ENCODE data around the gene ALOX12B. TPM values are rescaled to one million over a fixed set of nuclear protein-coding genes. Genes with fewer than 3 reads are reported as not detected.

Gene ALOX12B
- total and polyA plus RNA-seq, 2 donors (not counting 3 experiments of a cell fraction or from before 2014, with no cell fraction given), result not detected

- H3K27ac ChIP-seq (ENCODE audit: insufficient read depth, low read depth, low read length), result no peak overlapping the region
- DNase-seq (ENCODE audit: low read depth, low spot score) (no peak), FAIRE-seq (no peak)
- intact Hi-C loops (cut with micrococcal nuclease) (no loop called here), dilution Hi-C loops (cut with MboI; ENCODE audit: extremely low pct_ligation_motif_present, low sequenced_read_pairs) (no loop called here)
- peaks cover 11% of the 10 kb centered on the region for H3K4me1 ChIP-seq (ENCODE audit: control insufficient read depth, extremely low read depth, insufficient read depth, low read length)
- H2AFZ ChIP-seq (ENCODE audit: low read depth, low read length), result no peak overlapping the region
- TF ChIP-seq GATA2 (IDR thresholded peaks at IDR 0.05; ENCODE audit: insufficient read depth, insufficient read length, low read depth, low read length), result no peak
- TF ChIP-seq POLR2AphosphoS5 (IDR thresholded peaks at IDR 0.05; ENCODE audit: insufficient read depth, low read depth, low read length), result no peak
- TF ChIP-seq MYC (IDR thresholded peaks at IDR 0.05; ENCODE audit: low read depth, low read length), result no peak
- no peak for TF ChIP-seq EZH2 (IDR thresholded peaks at IDR 0.05; ENCODE audit: borderline replicate concordance, low read depth, low read length, severe bottlenecking)
- TF ChIP-seq FOS (IDR thresholded peaks at IDR 0.05; ENCODE audit: borderline replicate concordance, insufficient read depth, low read length), result no peak
- TF ChIP-seq MAX (IDR thresholded peaks at IDR 0.05; ENCODE audit: insufficient read depth, insufficient read length), result no peak
- no peak for TF ChIP-seq POLR2A (IDR thresholded peaks at IDR 0.05; ENCODE audit: low read depth, low read length)
- TF ChIP-seq JUN (IDR thresholded peaks at IDR 0.05; ENCODE audit: borderline replicate concordance, insufficient read depth, insufficient read length, low read depth), result no peak
- no peak for TF ChIP-seq CTCF (IDR thresholded peaks at IDR 0.05; ENCODE audit: extremely low read depth in 1 of 2, insufficient read depth in 1 of 2, low read depth in 1 of 2, low read length in 2 of 2)
- H3K9ac ChIP-seq (replicated peaks; ENCODE audit: extremely low read depth, insufficient read depth, low read length), result no peak overlapping the region
- peaks cover 0 to 2% of the 10 kb centered on the region in 2 experiments for H3K27me3 ChIP-seq (ENCODE audit: control insufficient read depth in 2 of 2, insufficient read depth in 2 of 2, low read length in 2 of 2)
- CTCF ChIA-PET, result interaction anchor here (2.6 kb wide), 1 partner anchor 10 kb away, joined by 13 read pairs; no protein-coding TSS in a partner anchor
- H3K9me3 ChIP-seq (replicated peaks; ENCODE audit: control insufficient read depth, insufficient read depth, low read length), result no peaks in the 10 kb centered on the region
- POLR2A ChIA-PET, result no interaction called here
- no TSS peak for BruUV-seq (replicated peaks)
- no peaks in the 10 kb centered on the region for H3K9me1 ChIP-seq (replicated peaks; ENCODE audit: control insufficient read depth, extremely low read depth, insufficient read depth, low read length)
- H3K4me3 ChIP-seq (replicated peaks in 1 of 3; ENCODE audit: insufficient read depth in 1 of 3, low read depth in 1 of 3, low read length in 3 of 3), result no peak overlapping the region
- no peaks in the 10 kb centered on the region for H3K36me3 ChIP-seq (ENCODE audit: control insufficient read depth in 2 of 2, extremely low read depth in 1 of 2, insufficient read depth in 2 of 2, low read length in 2 of 2)
- no peaks in the 10 kb centered on the region for H3K79me2 ChIP-seq (ENCODE audit: control insufficient read depth, insufficient read depth, low read length)
- H4K20me1 ChIP-seq (replicated peaks; ENCODE audit: control insufficient read depth, extremely low read depth, insufficient read depth, low read length), result no peaks in the 10 kb centered on the region
- H3K4me2 ChIP-seq (ENCODE audit: insufficient read depth, low read length), result no peak overlapping the region
These were observed 35.7 kb downstream of the ALOX12B start for GRCh38 chr17:8051831-8052230.
